Brain pericyte (primary cell): ENCODE measurements around the gene CERK.

ENCODE experiments used
- DNase-seq: peaks from one replicate; pipeline ENCODE4 v3.0.0-alpha.2; 2012; ENCODE audit warnings: low read depth, low spot score

CERK gene

DNA sequence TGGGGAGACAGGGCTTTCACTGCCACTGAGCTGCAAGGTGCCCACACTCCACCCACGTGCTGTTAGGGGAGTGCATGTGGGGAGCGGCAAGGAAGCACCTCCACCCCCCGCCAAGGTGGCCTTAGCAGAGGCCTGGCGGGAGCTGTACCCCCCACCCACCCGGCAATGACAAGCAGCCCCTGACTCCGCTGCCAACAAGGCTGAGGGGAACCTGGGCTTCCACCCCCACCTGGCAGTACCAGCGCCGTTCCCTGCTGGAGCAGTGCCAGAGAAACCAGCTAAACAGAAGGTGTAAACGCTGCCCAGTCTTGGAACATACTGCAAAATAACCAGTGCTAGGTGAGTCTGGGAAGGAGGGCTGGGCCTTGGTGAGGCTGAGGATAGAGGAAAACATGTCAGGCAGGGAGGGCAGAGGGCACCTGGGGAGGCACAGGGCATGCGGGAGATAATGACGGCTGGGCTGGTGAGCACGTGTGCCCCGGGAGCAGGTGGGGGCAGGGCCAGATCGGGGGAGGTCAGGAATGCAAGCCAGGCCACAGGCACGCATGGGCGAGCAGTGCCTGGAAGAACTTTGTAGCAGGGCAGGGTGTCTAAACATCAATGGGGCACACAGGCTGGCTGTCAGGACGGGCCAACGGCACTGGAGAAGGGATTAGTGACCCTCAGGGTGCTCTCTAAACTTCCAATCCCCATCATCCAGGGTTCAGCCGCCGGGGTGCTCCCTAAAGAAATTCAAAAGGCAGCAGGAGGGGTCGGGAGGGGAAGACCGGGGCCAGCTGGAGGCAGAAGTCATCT is 6.6 kb downstream of the CERK start:
- DNase-seq: no peak

DNA sequence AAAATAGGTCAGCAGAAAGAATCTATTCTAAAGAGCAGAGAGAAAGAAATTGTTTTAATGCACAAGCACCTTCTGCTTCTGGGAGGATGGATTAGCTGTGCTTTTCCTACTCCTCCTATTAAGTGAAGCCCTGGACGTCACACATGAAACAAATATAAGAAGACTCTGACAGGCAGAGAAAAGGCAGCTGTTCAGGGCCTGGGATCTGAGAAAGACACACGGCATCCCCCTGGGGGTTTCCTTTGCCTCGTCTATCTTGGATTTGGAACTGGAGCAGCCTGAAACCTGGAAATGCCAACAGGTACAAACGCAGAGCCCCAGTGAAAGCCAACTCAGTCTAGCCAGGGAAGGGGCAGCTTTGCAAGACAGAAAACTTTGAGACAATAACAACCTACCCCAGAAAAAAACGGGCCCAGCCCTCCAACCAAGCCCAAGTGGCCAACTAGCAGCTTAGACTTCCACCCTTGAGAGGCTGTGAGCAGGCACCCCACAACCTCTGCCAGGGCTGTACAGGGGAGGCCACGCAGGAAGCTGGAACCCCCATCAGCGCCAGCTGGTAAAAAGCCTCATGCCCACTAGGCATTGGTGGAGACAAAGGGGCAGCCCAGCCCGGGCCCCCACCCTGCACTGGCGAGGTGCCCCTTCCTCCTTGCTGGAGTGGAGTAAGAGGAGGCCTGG is 7.3 kb downstream of the CERK start:
- no peak for DNase-seq

DNA sequence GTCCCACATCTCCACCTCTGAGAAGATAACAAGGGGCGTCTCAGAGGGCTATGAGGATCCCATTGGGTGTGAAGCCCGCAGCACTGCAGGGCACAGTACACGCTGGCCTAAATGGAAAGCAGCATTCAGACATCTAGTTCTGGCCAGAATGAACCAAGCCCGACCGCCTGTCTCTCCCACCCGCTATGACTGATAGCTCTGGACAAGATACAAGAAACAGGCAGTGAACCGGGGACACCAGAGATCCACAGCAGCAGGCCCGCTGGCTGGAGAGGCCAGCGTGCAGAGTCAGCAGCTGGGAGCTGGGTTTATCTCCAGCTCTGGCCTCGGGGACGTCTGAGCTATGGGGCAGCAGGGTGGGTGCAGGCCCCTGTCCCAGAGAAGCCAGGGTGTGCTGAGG is 9.6 kb downstream of the CERK start:
- no peak for DNase-seq

DNA sequence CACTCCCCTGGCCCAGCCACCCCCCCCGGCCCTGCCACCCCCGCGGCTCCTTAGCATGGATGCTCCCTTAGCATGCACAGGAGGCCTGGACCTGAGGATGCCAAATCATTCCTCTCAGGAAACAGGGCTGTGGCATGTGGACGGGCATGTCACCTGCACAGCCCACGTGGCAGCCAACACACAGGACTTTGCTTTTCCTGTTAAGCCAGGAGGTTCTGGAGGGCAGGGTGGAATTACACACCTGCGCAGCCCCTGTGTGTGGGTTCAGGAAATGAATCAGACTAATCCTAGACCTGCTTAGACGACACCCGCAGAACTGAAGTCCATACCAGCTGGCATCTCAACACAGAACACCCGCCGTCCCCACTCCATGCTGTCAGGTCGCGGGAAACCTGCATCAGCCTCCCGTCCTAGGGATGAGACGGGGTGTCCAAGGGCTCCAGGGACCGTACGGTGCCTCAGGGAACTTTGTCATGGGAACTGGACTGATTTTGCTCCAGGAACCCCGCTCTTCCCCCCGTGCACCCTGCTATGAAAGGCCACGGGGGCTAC is 10.2 kb downstream of the CERK start:
- no peak for DNase-seq

DNA sequence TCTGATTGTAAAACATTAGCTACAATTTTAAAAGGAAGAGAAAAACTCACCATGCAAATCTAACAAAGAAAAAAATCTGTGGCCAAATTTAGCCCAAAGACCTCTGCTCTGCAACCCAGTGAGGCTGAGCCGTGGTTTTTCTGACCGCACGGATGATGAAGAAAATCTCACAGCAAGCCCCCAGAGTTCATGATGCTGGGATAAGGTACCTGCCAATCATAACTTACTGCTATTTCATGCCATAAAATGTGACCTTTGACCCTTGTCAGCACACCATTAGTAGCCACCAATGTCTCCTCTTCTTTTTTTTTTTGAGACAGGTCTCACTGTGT is 11.1 kb downstream of the CERK start:
- no peak for DNase-seq

DNA sequence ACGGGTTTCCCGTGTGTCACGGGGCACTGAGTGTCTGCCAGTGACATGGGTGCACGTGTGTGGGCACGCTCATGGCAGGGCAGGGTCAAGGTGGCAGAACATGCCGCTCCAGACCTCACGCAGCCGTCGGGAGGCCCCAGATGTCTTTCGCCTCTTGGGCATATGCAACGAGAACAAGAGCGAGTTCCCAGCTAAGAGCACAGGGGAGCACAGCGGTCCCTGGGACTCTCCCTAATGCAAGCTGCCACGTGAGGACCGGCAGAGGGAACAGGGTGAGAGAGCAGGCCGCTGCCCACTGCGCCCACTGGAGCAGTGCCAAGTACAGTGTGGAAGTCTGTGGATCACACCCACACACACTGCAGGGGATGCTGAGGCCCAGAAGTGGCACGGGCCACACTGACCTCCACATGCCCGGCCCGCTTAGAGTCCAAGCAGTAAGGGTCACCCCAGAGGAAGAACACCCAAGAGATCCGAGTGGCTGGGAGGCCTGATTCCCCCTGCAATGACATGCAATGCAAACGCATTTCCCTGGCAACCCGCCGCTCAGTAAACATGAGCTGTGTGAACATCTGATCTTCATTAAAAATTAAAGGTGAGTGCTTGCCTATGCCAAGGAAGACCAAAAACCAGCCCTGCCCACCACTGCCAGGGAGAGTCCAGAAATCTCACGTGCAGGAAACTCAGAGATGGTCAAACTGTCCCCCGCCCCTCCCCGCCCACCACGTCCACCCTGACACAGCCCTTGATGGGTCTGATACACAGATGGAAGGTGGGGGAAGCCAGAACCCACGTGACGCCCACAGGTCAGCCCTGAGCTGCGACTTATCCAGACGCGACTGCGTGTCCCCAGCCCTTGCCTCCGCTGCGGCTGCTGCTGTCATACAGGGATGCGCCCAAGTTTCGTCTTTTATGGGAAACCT is 11.7 kb downstream of the CERK start:
- DNase-seq: no peak

DNA sequence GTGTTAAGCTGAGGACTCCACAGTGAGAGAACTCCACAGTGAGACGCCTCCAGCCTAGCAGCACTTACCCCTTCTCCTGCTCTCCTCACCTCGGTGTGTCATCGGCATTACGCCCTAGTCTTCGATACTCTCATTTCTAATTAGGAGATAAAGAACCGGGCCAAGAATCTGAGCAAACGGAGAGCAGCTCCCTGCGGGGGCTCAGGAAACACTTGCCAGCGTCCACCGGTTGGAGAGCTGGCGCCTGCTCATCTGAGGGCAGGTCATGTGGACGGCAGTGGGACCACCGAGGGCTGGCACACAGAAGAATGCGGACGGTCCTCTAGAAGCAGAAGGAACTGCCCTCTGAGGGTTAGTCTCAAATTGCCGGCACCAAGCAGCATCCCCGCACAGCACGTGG is 13.0 kb downstream of the CERK start:
- no peak for DNase-seq

DNA sequence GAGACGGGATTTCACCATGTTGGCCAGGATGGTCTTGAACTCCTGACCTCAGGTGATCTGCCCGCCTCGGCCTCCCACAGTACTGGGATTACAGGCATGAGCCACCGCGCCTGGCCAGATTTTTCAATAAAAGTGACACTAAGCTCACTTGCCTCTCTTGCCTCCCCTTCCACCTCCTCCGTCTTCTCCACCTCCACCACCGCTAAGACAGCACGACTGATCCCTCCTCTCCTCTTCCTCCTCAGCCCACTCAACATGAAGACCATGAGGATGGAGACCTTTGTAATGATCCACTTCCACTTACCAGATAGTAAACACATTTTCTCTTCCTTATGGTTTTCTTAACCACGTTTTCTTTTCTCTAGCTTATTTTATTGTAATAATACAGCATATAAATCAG is 14.2 kb downstream of the CERK start:
- DNase-seq: no peak

DNA sequence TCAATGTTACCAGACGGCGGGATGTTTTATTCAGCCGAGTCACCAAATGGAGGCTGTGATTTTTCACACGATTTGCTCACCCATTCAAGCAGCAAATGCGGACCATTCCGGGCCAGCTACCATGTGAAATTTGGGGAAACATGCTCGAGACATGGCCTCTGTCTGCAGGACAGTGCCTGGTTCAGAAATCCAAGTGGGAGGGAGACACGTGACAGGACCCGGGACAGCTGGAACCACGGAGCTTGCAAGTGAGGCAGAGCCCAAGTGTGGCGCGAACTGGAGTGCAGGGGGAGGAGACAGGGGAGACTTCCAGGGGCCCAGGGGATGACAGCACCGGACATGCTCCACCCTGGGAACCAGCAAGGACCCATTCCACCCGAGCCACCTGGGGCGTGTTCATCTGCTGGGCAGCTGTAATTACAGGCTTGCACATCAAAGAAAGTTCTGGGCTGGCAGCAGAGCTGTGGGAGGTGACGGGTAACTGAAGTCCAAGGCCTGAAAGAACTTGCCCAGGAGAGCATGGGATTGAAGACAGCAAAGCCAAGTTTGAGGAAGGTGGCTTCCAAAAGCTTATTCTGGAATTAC is 16.5 kb downstream of the CERK start:
- no peak for DNase-seq

DNA sequence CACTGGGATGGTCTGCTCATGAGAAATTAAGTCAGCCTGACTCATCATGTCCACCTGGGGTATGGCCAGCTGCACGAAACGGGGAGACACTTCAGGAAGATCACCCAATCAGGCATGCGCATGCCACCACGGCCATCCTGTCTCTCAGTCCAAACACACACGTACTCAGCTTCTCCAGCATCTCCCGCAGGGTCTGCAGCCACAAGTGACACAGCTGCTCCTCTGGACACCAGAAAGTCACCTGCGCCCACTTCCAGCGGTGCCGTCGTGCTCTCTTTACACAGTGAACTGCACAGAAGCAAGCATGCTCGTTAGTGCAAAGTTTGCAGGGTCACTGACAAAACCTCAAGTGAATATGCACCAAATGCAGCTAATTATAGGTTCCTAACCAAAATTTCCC is 18.1 kb downstream of the CERK start:
- no peak for DNase-seq

DNA sequence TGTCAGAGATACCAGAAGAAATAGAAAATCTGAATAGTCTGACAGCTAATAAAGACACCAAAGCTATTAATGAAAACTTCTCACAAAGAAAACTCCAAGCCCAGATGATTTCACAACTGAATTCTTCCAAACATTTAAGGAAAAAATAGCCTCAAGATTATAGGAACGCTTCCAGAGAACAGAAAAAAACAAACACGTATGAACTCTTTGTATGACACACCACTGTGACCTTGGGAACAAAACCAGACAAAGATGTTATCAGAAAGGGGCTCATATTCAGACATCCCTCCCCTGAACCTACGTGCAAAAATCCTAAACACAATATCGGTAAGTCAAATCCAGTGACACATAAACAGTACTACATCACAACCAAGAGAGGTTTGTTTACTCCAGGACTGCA is 23.5 kb downstream of the CERK start:
- no peak for DNase-seq

DNA sequence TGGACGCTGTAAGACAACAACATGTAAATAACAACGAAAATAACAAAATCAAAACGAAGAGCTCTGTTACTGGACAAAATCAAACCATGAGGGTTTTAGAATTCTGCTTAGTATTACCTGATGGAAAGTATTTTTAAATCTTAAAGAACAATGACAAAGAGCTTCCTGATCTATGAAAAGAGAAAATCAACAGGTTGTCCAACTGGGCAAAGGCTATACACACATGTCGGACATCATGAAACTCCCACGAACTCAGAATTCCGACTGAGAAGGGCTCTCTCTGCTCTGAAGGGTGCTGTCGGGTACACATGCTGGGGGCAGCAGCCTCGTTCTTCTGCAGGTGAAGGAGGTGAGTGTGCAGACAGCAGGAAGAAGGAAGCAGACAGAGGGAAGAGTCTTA is 25.8 kb downstream of the CERK start:
- no peak for DNase-seq

DNA sequence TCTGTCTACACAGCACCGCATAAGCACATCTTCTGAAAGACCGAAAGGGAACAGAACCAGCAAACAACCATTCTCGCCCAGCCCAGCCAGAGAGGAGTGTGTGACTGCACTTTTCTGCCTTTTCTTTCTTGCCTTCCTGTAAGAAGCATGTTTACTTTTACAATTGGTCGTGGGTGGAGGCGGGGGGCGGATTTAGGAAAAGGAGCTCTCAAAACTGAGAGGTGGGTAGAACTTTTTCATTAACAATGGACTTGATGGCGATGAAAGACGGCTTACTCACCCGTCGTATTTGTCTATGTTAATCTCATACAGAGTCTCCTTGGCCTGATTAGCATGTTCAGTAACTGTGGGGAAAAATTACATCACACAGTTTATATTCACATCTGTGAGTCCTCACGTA is 27.2 kb downstream of the CERK start:
- DNase-seq: no peak

DNA sequence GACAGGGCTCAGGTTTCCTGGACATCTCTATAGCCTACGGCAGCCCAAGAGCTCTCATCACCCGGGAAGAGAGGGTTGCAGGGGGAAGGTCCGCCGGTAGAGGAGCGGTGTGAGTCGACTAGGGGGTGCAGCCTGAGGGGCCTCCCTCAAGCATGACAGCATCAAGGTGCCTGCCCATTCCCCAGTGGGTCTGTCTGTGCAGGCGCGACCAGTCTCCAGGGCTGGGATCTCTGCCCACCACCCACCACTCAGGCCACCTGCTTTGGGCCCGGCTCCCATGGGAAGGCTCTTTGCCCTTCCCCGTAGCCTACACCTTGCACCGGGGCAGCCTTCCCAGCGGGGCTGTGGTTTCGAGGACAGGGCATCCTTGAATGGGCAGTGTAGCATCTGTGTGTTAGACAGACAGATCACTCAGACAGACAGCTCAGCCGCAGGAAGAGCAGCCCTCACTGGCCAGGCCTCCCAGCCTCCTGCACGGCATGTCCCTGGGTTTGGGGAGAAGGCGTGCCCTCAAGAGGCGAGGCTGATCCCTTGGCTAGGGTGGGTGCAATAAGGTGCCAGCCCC is 29.2 kb downstream of the CERK start:
- DNase-seq: no peak

DNA sequence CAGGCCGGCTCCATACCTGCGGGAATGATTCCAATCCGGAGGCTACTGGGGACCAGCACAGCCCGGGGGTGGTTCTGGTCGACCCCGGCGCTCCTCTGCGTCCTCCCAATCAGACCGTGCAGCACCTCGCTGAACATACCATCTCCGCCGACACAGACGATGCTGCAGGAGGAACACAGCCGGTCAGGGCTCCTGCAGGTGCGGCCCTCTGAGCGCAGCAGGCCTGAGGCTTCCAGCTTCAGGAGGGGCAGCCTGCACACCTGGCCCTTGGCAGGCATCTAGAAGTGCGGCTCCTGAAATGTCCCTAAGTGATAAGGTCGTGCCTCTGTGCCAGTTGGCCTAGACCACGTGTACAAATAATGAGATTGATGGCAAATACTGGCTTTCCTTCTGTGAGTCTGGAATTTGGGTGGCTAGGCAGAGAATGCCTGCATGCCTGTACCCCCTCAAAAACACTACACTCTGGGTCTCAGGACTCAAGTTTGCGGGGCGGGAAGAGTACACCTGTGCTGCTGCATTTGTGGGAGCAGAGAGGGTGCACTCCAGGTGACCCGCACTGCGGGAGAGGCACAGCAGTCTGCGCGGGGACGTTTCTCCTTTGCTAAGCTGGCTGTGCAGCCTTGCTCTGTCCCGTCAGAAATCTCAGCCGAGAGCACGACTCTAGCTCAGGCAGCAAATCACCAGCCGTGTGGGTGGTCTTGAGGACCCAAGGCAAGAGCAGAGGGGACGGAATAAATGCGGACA is 30.1 kb downstream of the CERK start:
- DNase-seq: no peak

DNA sequence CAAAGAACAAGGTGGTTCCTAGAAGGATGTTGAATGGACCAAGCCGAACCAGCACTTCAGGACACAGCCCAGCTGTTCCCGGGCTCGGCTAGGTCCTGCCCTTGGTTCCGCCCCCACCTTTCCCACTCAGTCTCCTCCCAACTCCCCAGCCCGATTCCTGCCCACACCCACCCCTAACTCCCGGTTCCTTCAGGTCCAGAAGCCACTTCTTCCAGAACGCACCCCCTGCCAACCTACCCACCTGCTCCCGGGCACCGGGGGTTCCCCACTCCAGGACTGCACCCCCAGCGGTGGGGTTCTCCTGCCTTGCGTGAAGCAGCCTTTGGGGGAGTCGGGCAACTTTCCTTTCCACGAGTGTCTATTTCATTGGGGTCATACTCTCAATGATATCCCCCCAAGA is 30.7 kb downstream of the CERK start:
- no peak for DNase-seq

DNA sequence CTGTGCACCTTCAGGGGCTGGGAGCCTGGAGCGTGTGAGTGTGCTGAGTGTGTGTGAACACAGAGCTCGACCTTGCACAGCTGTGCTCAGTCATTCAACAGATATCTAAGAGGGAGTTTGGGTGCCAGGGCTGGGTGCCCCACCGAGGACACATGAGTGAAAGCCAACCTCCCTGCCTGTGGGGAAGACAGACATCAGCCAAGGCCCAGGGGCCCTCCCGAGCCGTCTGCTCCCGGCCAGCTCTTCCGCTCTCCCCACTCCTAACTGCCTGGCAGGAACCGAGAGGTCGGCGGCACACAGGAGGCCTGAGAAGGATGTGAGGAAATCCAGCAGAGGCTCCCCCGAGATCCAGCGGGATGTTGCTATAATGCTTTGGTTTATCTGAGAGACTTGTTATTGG is 32.0 kb downstream of the CERK start:
- DNase-seq: no peak

DNA sequence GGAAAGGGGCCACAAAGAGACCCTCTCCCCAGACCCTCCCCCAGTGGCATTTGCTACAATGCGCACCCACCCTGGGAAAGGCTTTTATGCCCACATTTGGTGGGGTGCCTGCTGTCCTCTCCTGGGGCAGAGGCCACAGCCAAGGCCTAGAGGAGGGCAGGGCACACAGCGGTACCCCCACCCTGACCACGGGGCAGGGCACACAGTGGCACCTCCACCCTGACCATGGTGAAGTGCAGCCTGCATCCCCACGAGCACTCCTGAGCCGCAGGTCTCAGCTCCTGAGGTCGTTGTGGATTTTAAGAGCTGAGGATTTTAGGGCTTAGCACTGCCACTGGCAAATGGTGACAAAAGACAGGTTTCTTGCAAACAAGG is 34.1 kb downstream of the CERK start:
- no peak for DNase-seq

DNA sequence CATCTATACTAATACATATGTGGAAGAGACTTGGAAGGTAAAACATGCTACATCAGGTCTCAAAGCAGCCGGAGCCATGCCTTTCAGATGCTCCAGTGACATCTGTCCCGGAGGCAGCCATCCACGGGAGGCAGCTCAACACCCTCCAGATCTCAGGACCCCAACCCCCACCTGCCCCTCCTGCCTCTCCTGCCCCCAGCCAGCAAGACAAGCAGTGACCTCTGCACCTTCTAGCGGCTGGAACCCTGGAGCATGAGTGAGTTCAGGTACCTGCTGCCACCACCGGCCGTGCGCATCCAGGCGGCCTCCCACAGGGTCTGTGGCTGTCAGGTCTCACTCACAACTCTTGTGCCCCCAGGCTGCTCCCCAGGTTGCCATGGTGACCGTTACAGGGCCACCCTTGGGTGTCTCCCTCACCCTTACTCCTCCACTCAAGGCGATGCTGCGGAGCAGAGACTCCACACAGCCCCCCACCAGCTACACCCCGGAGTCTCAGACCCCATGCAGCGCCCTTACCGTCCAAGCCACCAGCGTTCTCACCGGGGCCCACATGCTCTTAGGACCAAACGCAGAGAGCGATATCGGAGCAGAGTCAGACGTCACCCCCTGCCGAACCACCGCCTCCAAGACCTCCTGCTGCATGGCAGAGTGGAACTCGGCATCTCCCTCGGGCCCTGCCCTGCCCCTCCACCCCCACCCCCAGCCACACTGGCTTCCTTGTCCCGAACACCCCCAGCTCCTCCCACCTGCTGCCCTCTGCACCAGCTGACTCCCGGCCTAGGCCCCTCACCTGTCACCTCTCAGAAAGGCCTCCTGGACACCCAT is 34.7 kb downstream of the CERK start:
- DNase-seq: no peak

DNA sequence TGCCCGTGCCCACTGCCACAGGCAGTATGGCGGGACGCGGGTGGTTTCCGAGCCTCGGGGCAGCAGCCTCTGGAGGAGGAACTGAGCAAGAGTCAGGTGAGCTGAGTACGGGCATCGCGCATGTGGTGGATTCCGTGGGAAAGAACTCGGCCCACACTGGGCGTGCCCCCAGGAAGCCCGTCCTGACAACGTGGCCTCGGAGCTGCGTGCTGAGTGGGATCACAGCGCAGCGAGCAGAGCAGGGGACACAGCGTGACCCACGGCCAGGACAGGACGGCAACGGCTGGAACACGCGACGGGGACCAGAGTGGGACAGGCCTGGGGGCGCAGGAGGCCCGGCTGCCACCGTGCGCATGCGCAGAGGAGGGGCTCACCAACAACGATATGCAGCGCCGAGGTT is 36.8 kb downstream of the CERK start:
- no peak for DNase-seq
